Suppressor macrophage treated with lipopolysaccharide for 4 hours (primary cell): ENCODE data around the gene C7orf25.

Experiments
- DNase-seq: peaks from one replicate; pipeline ENCODE4 v3.0.0-alpha.2; 2020

Gene C7orf25

GRCh38 chr7:42911454-42912447 is at the start of gene C7orf25:
Gene C7orf25, minus strand, starts transcription at chr7:42912070. Its CDS starts 1,170 bp downstream, at chr7:42910900.
- peak; percentile 95 for DNase-seq

- DNase-seq, result peak; percentile 17
Observed at GRCh38 chr7:42961170-42961569, 49.3 kb upstream of the C7orf25 start.

- no peak for DNase-seq
Observed at GRCh38 chr7:42960762-42961161, 48.9 kb upstream of the C7orf25 start.

- DNase-seq, result no peak
Observed at GRCh38 chr7:42959549-42959948, 47.7 kb upstream of the C7orf25 start.

DNA sequence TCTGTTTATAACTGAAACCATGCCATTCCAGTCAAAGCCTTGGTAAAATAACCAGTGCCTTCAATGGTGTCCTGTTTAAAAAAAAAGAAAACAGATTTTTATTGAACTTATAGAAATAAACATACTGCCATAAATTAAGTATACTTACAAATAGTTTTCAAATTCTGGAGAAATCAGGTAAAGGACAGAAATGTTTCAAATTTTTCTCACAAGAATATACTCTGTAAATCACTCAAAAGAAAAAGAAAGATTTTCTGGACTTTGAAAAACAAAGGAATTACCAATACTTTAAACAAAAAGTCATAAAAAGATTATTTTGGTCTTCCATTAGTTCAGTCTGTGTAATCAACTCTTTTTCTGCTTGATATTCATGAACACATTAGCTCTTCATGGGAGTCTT is 44.2 kb upstream of the C7orf25 start:
- no peak for DNase-seq

DNA sequence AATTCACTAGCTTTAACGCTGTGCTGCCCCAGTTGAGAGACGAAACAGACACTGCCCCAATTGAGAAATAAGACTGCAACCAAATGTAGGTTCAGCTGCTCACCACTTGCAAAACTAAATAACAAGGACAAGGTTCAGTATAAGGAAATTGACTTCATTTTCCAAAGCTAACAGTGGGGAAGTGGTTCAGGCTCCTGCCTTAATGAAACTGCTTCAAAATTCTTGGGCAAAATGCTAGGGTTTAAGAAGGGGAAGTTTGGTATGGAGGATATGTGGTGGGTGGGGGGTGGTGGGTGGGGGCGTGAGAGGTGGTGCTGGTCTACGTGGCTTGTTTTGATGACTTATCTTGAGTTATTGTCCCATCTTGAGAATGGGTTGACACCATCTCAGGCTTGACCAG is 42.1 kb upstream of the C7orf25 start:
- DNase-seq, result peak; percentile 62

DNA sequence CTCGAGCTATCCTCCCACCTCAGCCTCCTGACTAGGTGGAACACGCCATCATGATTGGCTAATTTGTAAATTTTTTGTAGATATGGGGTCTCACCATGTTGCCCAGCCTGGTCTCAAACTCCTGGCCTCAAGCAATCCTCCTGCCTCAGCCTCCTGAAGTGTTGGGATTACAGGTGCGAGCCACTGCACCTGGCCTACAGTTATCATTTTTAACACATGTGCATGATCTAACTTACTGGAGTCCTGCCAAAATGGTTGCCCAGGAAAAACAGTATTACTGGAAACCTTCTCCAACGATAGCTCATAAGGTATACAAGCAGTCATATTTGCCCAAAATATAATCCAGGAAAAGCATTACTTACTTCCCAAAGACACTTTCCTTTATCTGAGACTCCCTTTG is 40.5 kb upstream of the C7orf25 start:
- no peak for DNase-seq

DNA sequence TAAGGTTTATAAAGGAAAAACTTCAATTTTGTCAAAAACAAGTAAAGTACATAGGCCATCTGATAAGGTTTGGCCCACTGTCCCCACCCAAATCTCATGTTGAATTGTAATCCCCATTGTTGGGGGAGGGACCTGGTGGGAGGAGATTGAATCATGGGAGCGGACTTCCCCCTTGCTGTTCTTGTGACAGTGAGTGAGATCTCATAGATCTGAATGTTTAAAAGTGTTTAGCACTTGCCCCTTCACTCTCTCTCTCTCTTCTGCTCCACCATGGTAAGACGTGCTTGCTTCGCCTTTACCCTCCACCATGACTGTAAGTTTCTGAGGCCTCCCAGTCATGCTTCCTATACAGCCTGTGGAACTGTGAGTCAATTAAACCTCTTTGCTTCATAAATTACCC is 38.5 kb upstream of the C7orf25 start:
- DNase-seq, result no peak

DNA sequence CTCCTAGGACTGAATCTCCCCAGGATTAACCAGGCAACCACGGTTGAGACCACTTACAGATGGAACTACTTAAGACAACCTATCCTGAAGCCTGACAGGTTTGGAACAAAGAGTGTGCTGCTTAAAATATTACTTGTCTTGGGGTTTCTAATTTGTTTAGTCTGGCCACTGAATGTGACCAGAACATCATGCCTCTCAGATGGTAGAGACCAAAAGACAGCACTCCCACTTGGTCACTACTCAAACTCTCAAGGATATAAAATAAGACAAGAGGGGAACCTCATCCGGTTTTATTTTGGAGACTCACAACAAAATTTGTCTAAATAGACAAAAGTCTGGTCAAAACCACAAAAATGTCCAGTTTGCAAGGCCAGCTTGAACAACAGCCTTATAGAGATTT is 35.7 kb upstream of the C7orf25 start:
- no peak for DNase-seq

DNA sequence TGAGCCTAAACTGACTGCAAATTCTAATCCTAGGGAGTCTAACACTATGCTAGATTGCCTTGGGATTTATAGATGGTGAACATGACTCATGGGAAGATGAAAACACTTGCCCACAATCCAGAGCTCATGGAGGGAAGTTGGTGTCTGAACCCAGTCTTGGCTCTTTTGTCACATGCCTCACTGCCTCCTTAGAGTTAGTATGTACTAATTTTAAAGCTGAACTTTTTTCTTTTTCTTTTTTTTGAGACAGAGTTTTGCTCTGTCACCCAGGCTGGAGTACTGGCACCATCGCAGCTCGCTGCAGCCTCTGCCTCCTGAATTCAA is 34.7 kb upstream of the C7orf25 start:
- DNase-seq, result peak; percentile 64

- DNase-seq, result peak; percentile 77
Observed at GRCh38 chr7:42945821-42946626, 34.2 kb upstream of the C7orf25 start.

GRCh38 chr7:42940985-42941847 is 29.3 kb upstream of the C7orf25 start:
- peak; percentile 85 for DNase-seq

GRCh38 chr7:42939457-42940240 is 27.8 kb upstream of the C7orf25 start:
- no peak for DNase-seq

- no peak for DNase-seq
Observed at GRCh38 chr7:42935861-42936260, 24.0 kb upstream of the C7orf25 start.

- peak; percentile 52 for DNase-seq
Observed at GRCh38 chr7:42934291-42934690, 22.4 kb upstream of the C7orf25 start.

DNA sequence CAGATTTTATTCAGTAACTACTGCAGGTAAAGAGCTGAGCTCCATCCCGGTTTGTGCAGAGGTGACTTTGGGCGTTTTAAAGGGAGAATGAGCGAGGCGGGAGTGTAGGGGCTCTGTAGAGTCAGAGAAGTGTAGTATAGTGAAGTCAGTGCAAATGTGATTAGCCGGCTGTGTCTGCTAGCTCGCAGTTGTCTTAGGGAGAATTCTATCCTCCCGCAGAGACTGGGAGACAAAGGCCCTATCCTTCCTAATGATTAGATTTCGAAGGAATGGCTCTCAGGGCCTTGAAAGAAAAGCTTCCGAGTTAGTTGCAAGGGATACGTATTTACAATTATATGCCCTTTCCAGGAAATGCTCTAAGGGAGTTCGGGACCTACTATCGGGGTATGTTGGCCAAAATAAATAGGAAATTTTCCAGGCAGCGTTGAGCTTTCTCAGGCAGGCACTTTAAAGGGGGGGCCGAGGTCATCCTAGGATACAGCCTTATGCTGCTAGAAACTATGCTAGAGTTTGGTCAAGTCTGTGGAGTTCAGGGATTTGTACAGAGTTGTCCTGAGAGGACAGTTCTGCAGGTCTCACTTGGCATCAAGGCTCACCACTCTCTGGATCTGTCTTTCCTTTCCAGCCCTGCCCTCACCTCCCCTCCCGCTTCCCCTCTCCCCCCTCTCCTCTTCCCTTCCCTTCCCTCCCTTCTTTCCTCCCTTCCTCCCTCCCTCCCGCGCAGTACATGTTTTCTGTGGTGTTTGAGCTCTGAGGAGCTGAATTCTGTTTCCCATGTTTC is 21.1 kb upstream of the C7orf25 start:
- peak; percentile 25 for DNase-seq

DNA sequence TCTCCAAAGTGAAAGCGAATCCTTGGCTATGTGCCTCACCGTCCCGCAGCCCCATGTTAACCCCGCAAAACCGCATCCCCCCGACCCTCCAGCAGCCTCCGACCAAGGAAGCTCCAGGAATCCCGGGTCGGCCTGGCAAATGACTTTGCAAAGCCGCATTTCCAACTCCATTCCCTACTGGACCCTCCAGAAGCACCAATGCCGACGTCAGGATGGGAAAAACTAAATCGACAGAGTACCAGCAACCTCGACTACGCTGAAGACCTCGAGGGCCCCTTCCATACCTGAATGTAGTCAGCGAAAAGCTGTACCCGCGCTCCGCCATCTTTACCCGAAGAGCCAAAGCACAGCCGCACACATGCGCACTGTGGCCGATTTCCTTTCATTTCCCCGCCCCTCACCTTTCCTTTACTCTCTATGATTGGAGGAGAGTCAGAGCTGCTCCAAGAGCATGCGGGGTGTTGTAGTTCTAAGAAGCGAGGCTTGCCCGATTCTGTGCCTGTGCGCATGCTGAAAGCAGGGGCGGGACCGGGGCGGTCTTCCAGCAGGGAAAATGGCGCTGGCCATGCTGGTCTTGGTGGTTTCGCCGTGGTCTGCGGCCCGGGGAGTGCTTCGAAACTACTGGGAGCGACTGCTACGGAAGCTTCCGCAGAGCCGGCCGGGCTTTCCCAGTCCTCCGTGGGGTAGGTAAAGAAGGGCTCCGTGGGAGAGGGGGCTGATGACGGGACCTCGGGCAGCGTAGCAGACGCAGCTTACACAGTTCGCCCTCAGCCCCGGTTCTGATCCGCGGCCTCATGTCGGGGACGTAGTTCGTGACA is 20.2 kb upstream of the C7orf25 start, which contains the start of the genes MRPL32 and PSMA2:
MRPL32 (plus strand) TSS at position 543 of the 818 bp plus-strand sequence; CDS start at position 554, 11 bp downstream.
PSMA2 (minus strand) TSS at position 341 of the 818 bp plus-strand sequence; CDS start at position 325, 16 bp downstream.
- DNase-seq, result peak; percentile 98

DNA sequence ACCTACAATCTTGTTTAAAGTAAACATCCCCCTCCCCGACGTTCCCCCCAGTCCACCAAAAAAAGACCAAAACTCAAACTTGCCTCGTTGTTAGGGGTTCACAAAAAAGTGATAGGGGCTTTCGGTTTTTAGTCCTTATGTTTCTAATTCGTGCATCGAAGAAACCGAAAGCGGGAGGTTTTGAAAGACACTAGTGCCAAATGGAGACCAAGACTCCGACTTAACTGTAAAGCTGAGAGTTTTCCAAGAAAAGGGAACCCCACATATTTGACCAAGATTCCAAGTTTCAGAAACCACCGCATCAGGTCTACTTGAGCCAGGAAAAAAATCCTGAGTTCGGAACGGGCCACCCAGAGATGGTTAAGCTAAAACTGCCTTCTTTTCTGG is 19.6 kb upstream of the C7orf25 start:
- peak; percentile 80 for DNase-seq

DNA sequence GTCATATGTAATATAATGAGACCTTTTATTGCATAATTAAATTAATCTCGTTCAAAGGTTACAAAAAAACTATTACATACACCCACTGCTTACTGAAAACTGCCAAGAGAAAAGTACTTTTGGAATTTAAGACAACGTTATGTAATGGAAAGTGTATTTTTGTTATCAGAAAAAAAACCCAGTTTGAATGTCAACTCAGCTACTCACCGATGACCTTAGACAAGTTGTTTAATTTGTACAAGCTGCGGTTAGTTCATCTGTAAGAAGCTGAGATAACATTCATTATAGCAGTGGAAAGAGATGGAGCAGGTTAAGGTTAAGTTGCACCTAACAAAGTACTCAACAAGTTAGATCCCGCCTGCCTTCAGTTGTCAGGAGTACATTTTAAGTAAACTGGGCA is 19.0 kb upstream of the C7orf25 start:
- peak; percentile 41 for DNase-seq

DNA sequence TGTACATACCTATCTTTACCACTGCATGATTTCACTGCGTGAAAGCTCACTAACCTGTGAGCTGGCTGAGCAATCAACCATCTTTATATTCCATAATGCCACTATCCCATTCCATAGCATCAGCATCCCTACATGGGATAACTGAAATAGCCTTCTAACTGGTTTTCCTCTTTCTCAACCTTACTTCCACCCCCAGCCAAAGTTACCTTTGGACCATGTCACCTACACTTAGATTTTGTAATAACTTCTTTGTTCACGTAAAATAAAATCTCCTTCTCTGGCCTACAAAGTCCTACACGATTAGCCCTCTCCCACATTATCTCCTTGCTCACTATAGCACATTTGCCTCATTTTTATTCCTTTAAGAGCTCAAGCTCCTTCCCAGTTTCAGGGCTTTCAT is 17.6 kb upstream of the C7orf25 start:
- no peak for DNase-seq
